OCI-LY7 (cell line): ENCODE results near the gene INSRR. TPM values are rescaled to one million over a fixed set of nuclear protein-coding genes. Genes with fewer than 3 reads are reported as not detected.

Experiments
- BruUV-seq: library from RNA; stranded (reverse); fragments of 400-500 nt; replicated peaks from 2 replicates; lab custom pipeline; 2021; lab: Mats Ljungman, UMichigan
- CTCF ChIA-PET: fragments of 300-600 bp; sonication (Branson Sonifier 250); formaldehyde crosslinking; loops from one replicate; lab custom pipeline; 2022; ENCODE audit warnings: antibody characterized with exemption; ENCODE audit not compliant: unreplicated experiment; lab: Charles Lee
- POLR2A ChIA-PET: fragments of 300-600 bp; sonication (Branson Sonifier 250); formaldehyde crosslinking; loops from one replicate; lab custom pipeline; 2022; ENCODE audit warnings: antibody characterized with exemption; lab: Charles Lee
- DNase-seq: peaks from one replicate; pipeline ENCODE4 v3.0.0-alpha.2; 2015; ENCODE audit warnings: low spot score
- H2AFZ ChIP-seq: fragments of 200-600 bp; sonication (generic), shearing (Covaris generic); 2 replicates; pipeline ENCODE4 v1.6.1; 2014; ENCODE audit warnings: mild to moderate bottlenecking, antibody characterized with exemption, low read length, moderate library complexity
- H3K27ac ChIP-seq: fragments of 200-600 bp; sonication (generic); 2 replicates; pipeline ENCODE4 v1.5.1; 2014; ENCODE audit warnings: mixed run types, low read depth, mild to moderate bottlenecking, moderate library complexity, low read length, inconsistent platforms; ENCODE audit not compliant: poor library complexity, severe bottlenecking
- H3K36me3 ChIP-seq: fragments of 200-600 bp; sonication (generic); 2 replicates; pipeline ENCODE4 v1.6.1; 2014; ENCODE audit warnings: mild to moderate bottlenecking, antibody characterized with exemption, low read length, moderate library complexity, mixed read lengths; ENCODE audit not compliant: insufficient read depth
- H3K4me1 ChIP-seq: fragments of 200-600 bp; sonication (generic); 2 replicates; pipeline ENCODE4 v1.5.1; 2014; ENCODE audit warnings: mild to moderate bottlenecking, low read length; ENCODE audit not compliant: insufficient read depth, poor library complexity, severe bottlenecking
- H3K4me2 ChIP-seq: fragments of 200-600 bp; sonication (generic); 2 replicates; pipeline ENCODE4 v1.6.1; 2014; ENCODE audit warnings: mild to moderate bottlenecking, low read length
- H3K4me3 ChIP-seq: fragments of 200-600 bp; sonication (generic); 2 replicates; pipeline ENCODE4 v1.5.1; 2014; ENCODE audit warnings: mild to moderate bottlenecking, low read depth, low read length; ENCODE audit not compliant: poor library complexity, severe bottlenecking
- H3K79me2 ChIP-seq: fragments of 200-600 bp; sonication (generic); 2 replicates; pipeline ENCODE4 v1.6.1; 2016; ENCODE audit warnings: low read depth, mild to moderate bottlenecking, low read length, moderate library complexity, mixed read lengths; ENCODE audit not compliant: insufficient read depth
- H3K9me2 ChIP-seq: fragments of 200-600 bp; sonication (generic); 2 replicates; pipeline ENCODE4 v1.6.1; 2016; ENCODE audit warnings: mild to moderate bottlenecking, low read length, mixed read lengths; ENCODE audit not compliant: insufficient read depth
- H3K9me3 ChIP-seq: fragments of 200-600 bp; sonication (generic); 2 replicates; pipeline ENCODE4 v1.6.1; 2014; ENCODE audit warnings: mild to moderate bottlenecking, mixed run types, low read length, mixed read lengths
- H4K20me1 ChIP-seq: fragments of 200-600 bp; sonication (generic); 2 replicates; pipeline ENCODE4 v1.6.1; 2014; ENCODE audit warnings: mild to moderate bottlenecking, antibody characterized with exemption, low read length, moderate library complexity, mixed read lengths; ENCODE audit not compliant: insufficient read depth
- EZH2phosphoT487 ChIP-seq: fragments of 200-600 bp; sonication (generic); IDR thresholded peaks from 2 replicates; pipeline ENCODE4 v1.6.1; 2018; ENCODE audit warnings: low read depth, borderline replicate concordance, mild to moderate bottlenecking, mixed run types, antibody characterized with exemption, low read length, moderate library complexity, mixed read lengths
- intact Hi-C: fragments of 100-400 bp; cut with micrococcal nuclease; formaldehyde crosslinking; loops from one replicate; pipeline ENCODE4 v1.10.0; 2022; ENCODE audit not compliant: unreplicated experiment
- total RNA-seq, 2 experiments: library from RNA; depleted of rRNA in 1 of 2; stranded (reverse); fragments of >200 nt in 1 of 2; shearing (Covaris generic) in 1 of 2; gene quantifications; 2 replicates each; pipeline ENCODE4 v1.2.3, GENCODE V29; 2014 to 2022
- TF ChIP-seq, protein P1 (sequence below): fragments of 200-600 bp; sonication (generic); conservative IDR thresholded peaks from 2 replicates; pipeline ENCODE4 v1.5.1; 2014; ENCODE audit warnings: mild to moderate bottlenecking, antibody characterized with exemption, low read length, moderate library complexity, mixed read lengths

INSRR gene
- total RNA-seq, 2 experiments from 2014 or later: not detected

- Histone ChIP-seq H3K4me2 (no peak overlapping the region), H3K9me2 (no peaks in the 10 kb centered on the region), H3K36me3 (peaks cover 13% of the 10 kb centered on the region), H3K9me3 (no peaks in the 10 kb centered on the region), H3K4me3 (no peak overlapping the region), H4K20me1 (no peaks in the 10 kb centered on the region), H3K79me2 (no peaks in the 10 kb centered on the region), H2AFZ (no peak overlapping the region), H3K4me1 (peaks cover 6% of the 10 kb centered on the region), H3K27ac (no peak overlapping the region)
- BruUV-seq: no TSS peak
- ChIA-PET POLR2A (no interaction called here), CTCF (no interaction called here)
- no peak for DNase-seq
- TF ChIP-seq, protein P1, sequence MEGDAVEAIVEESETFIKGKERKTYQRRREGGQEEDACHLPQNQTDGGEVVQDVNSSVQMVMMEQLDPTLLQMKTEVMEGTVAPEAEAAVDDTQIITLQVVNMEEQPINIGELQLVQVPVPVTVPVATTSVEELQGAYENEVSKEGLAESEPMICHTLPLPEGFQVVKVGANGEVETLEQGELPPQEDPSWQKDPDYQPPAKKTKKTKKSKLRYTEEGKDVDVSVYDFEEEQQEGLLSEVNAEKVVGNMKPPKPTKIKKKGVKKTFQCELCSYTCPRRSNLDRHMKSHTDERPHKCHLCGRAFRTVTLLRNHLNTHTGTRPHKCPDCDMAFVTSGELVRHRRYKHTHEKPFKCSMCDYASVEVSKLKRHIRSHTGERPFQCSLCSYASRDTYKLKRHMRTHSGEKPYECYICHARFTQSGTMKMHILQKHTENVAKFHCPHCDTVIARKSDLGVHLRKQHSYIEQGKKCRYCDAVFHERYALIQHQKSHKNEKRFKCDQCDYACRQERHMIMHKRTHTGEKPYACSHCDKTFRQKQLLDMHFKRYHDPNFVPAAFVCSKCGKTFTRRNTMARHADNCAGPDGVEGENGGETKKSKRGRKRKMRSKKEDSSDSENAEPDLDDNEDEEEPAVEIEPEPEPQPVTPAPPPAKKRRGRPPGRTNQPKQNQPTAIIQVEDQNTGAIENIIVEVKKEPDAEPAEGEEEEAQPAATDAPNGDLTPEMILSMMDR: no peak
- no peak for TF ChIP-seq EZH2phosphoT487
- intact Hi-C loops: no loop called here
These were observed 53.0 kb downstream of the INSRR start for GRCh38 chr1:156805766-156806511.

GRCh38 chr1:156804572-156805243 lies 54.2 kb downstream of the INSRR start:
- Histone ChIP-seq H3K79me2 (no peaks in the 10 kb centered on the region), H3K27ac (no peak overlapping the region), H3K9me3 (no peaks in the 10 kb centered on the region), H4K20me1 (no peaks in the 10 kb centered on the region), H3K9me2 (no peaks in the 10 kb centered on the region), H3K4me3 (no peak overlapping the region), H3K4me2 (no peak overlapping the region), H3K4me1 (peaks cover 6% of the 10 kb centered on the region), H2AFZ (no peak overlapping the region), H3K36me3 (peaks cover 25% of the 10 kb centered on the region)
- POLR2A ChIA-PET: no interaction called here
- TF ChIP-seq EZH2phosphoT487: no peak
- TF ChIP-seq, protein P1: no peak
- intact Hi-C loops: no loop called here
- CTCF ChIA-PET: no interaction called here
- no TSS peak for BruUV-seq
- DNase-seq: no peak

GRCh38 chr1:156804026-156804425 lies 54.9 kb downstream of the INSRR start:
- no TSS peak for BruUV-seq
- Histone ChIP-seq H3K36me3 (peaks cover 32% of the 10 kb centered on the region), H3K27ac (no peak overlapping the region), H3K4me2 (no peak overlapping the region), H3K4me1 (peaks cover 6% of the 10 kb centered on the region), H4K20me1 (no peaks in the 10 kb centered on the region), H3K4me3 (no peak overlapping the region), H2AFZ (no peak overlapping the region), H3K79me2 (no peaks in the 10 kb centered on the region), H3K9me2 (no peaks in the 10 kb centered on the region), H3K9me3 (no peaks in the 10 kb centered on the region)
- no peak for DNase-seq
- CTCF ChIA-PET: no interaction called here
- POLR2A ChIA-PET: no interaction called here
- TF ChIP-seq, protein P1: no peak
- no peak for TF ChIP-seq EZH2phosphoT487
- intact Hi-C loops: no loop called here
